Neural progenitor cell (in vitro differentiated cells): ENCODE data around the gene DHX9. TPM values are rescaled to one million over a fixed set of nuclear protein-coding genes. Genes with fewer than 3 reads are reported as not detected.

Experiments
- DNase-seq: peaks from one replicate; pipeline ENCODE4 v3.0.0-alpha.2; 2016; ENCODE audit warnings: low spot score
- H2AFZ ChIP-seq: fragments of 200-600 bp; sonication (generic); replicated peaks from 2 replicates; pipeline ENCODE4 v1.6.1; 2016; ENCODE audit warnings: antibody characterized with exemption
- H3F3A ChIP-seq: fragments of 200-600 bp; sonication (generic); 2 replicates; pipeline ENCODE4 v1.6.1; 2016; ENCODE audit warnings: antibody characterized with exemption, low read depth
- H3K27ac ChIP-seq: fragments of 200-600 bp; sonication (generic); 2 replicates; pipeline ENCODE4 v1.5.1; 2016; ENCODE audit warnings: mild to moderate bottlenecking
- H3K27me3 ChIP-seq: fragments of 200-600 bp; sonication (generic); 2 replicates; pipeline ENCODE4 v1.6.1; 2016; ENCODE audit warnings: mild to moderate bottlenecking, moderate library complexity
- H3K36me3 ChIP-seq: fragments of 200-600 bp; sonication (generic); 2 replicates; pipeline ENCODE4 v1.5.1; 2016
- H3K4me1 ChIP-seq: fragments of 200-600 bp; sonication (generic); 2 replicates; pipeline ENCODE4 v1.6.1; 2016; ENCODE audit warnings: mixed run types
- H3K4me2 ChIP-seq: fragments of 200-600 bp; sonication (generic); 2 replicates; pipeline ENCODE4 v1.6.1; 2016
- H3K4me3 ChIP-seq: fragments of 200-600 bp; sonication (generic); 2 replicates; pipeline ENCODE4 v1.5.1; 2016
- H3K79me2 ChIP-seq: fragments of 200-600 bp; sonication (generic); 2 replicates; pipeline ENCODE4 v1.6.1; 2016; ENCODE audit warnings: low read depth
- H3K9ac ChIP-seq: fragments of 200-600 bp; sonication (generic); 2 replicates; pipeline ENCODE4 v1.6.1; 2016
- H3K9me3 ChIP-seq: fragments of 200-600 bp; sonication (generic); 2 replicates; pipeline ENCODE4 v1.5.1; 2016; ENCODE audit warnings: low read depth
- H4K20me1 ChIP-seq: fragments of 200-600 bp; sonication (generic); 2 replicates; pipeline ENCODE4 v1.6.1; 2016; ENCODE audit warnings: low read depth
- H3K27ac Mint-ChIP-seq: 3 replicates; pipeline ENCODE4 v1.8.0; 2021; ENCODE audit warnings: mixed read lengths
- H3K27me3 Mint-ChIP-seq: 2 replicates; pipeline ENCODE4 v1.8.0; 2022; ENCODE audit warnings: low read depth, mild to moderate bottlenecking, inconsistent platforms, moderate library complexity, mixed read lengths; ENCODE audit not compliant: insufficient read depth
- H3K36me3 Mint-ChIP-seq: 3 replicates; pipeline ENCODE4 v1.8.0; 2021; ENCODE audit warnings: mixed read lengths
- H3K4me1 Mint-ChIP-seq: 3 replicates; pipeline ENCODE4 v1.8.0; 2021; ENCODE audit warnings: mixed read lengths
- H3K4me3 Mint-ChIP-seq: 3 replicates; pipeline ENCODE4 v1.8.0; 2021; ENCODE audit warnings: mild to moderate bottlenecking, moderate library complexity, mixed read lengths
- H3K9me3 Mint-ChIP-seq: 3 replicates; pipeline ENCODE4 v1.8.0; 2020; ENCODE audit warnings: mixed read lengths
- EZH2 ChIP-seq: fragments of 200-600 bp; sonication (generic); IDR thresholded peaks from 2 replicates; pipeline ENCODE4 v1.6.1; 2017; ENCODE audit warnings: antibody characterized with exemption, mild to moderate bottlenecking, moderate library complexity
- EZH2phosphoT487 ChIP-seq: fragments of 200-600 bp; sonication (generic); IDR thresholded peaks from 2 replicates; pipeline ENCODE4 v1.6.1; 2017; ENCODE audit warnings: antibody characterized with exemption
- total RNA-seq: library from RNA; depleted of rRNA; stranded (reverse); fragments of >200 nt; gene quantifications from 2 replicates; pipeline ENCODE4 v1.2.3, GENCODE V29; 2015; ENCODE audit warnings: low replicate concordance
- TF ChIP-seq, protein P1 (sequence below): fragments of 200-600 bp; sonication (generic); IDR thresholded peaks from 2 replicates; pipeline ENCODE4 v1.5.1; 2017; ENCODE audit warnings: antibody characterized with exemption, mild to moderate bottlenecking

The DHX9 gene
- total RNA-seq, 1 donor from 2014 or later, result 400 TPM

DNA sequence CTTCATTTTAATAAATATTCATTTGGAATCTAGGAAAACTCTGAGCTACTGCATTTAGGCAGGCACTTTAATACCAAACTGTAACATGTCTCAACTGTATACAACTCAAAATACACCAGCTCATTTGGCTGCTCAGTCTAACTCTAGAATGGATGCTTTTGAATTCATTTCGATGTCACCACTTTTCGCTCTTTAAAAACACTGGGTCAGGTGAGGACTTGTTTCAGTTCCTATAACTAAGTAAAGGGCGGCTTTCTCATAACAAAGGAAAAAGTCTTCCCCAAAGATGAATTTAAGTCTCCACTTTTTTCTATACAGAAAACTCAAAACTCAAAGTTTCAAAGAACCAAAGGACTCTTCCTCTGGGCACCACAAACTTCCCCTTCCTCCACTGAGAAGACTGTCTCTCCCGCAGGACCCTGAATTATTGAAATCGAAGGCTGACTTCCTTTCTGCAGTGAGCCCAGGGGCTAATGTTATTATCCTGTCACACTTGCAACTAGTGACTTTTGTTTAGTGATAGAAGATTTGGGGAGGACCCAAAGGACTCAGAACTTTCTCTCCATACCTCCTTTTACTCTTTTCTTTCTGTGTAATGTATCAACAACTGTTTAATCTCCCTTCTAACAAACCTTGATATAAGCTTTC is 9.7 kb upstream of the DHX9 start:
- H3F3A ChIP-seq, result no peaks in the 10 kb centered on the region
- H2AFZ ChIP-seq, result no peak overlapping the region
- H3K9ac ChIP-seq, result no peak overlapping the region
- H3K79me2 ChIP-seq, result no peaks in the 10 kb centered on the region
- H3K36me3 ChIP-seq, result no peaks in the 10 kb centered on the region
- H3K4me1 ChIP-seq, result no peaks in the 10 kb centered on the region
- no peaks in the 10 kb centered on the region for H3K27me3 ChIP-seq
- no peak for DNase-seq
- no peak overlapping the region for H3K27ac ChIP-seq
- H3K36me3 Mint-ChIP-seq, result no peaks in the 10 kb centered on the region
- no peak for TF ChIP-seq EZH2phosphoT487
- no peak for TF ChIP-seq EZH2
- TF ChIP-seq, protein P1, sequence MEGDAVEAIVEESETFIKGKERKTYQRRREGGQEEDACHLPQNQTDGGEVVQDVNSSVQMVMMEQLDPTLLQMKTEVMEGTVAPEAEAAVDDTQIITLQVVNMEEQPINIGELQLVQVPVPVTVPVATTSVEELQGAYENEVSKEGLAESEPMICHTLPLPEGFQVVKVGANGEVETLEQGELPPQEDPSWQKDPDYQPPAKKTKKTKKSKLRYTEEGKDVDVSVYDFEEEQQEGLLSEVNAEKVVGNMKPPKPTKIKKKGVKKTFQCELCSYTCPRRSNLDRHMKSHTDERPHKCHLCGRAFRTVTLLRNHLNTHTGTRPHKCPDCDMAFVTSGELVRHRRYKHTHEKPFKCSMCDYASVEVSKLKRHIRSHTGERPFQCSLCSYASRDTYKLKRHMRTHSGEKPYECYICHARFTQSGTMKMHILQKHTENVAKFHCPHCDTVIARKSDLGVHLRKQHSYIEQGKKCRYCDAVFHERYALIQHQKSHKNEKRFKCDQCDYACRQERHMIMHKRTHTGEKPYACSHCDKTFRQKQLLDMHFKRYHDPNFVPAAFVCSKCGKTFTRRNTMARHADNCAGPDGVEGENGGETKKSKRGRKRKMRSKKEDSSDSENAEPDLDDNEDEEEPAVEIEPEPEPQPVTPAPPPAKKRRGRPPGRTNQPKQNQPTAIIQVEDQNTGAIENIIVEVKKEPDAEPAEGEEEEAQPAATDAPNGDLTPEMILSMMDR, result no peak
- H3K27me3 Mint-ChIP-seq, result no peaks in the 10 kb centered on the region
- H3K4me2 ChIP-seq, result no peak overlapping the region
- H3K9me3 ChIP-seq, result no peaks in the 10 kb centered on the region
- peaks cover 17% of the 10 kb centered on the region for H3K4me1 Mint-ChIP-seq
- H3K4me3 ChIP-seq, result no peak overlapping the region
- no peaks in the 10 kb centered on the region for H3K9me3 Mint-ChIP-seq
- H3K27ac Mint-ChIP-seq, result no peak overlapping the region
- H4K20me1 ChIP-seq, result no peaks in the 10 kb centered on the region
- H3K4me3 Mint-ChIP-seq, result no peak overlapping the region

DNA sequence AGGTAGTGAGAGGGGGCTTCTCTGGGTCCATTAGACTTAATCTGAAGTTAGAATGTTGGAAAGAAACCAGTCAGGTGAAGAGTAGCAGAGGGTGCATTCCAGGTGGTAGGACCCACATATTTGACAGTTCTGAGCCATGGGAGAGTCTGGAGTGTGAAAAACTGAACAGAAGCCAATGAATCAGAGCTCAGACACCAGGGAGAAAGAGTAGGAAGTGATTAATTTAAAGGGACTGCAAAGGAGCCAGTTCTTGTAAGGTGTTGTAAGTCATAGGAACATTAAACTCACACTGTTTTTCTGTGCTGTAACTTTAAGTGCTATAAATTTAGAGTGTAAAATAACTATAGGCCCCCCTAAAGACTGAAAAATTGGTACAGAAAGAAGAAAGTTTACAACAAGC is 5.9 kb upstream of the DHX9 start:
- Mint-ChIP-seq H3K27me3 (no peaks in the 10 kb centered on the region), H3K27ac (no peak overlapping the region), H3K9me3 (no peaks in the 10 kb centered on the region), H3K36me3 (peaks cover 4% of the 10 kb centered on the region), H3K4me3 (no peak overlapping the region), H3K4me1 (peaks cover 22% of the 10 kb centered on the region)
- Histone ChIP-seq H4K20me1 (no peaks in the 10 kb centered on the region), H3F3A (no peaks in the 10 kb centered on the region), H3K9me3 (no peaks in the 10 kb centered on the region), H3K4me3 (no peak overlapping the region), H3K27ac (no peak overlapping the region), H3K4me2 (no peak overlapping the region), H3K4me1 (no peaks in the 10 kb centered on the region), H3K79me2 (no peaks in the 10 kb centered on the region), H3K36me3 (no peaks in the 10 kb centered on the region), H3K27me3 (no peaks in the 10 kb centered on the region), H3K9ac (no peak overlapping the region), H2AFZ (no peak overlapping the region)
- DNase-seq, result no peak
- TF ChIP-seq, protein P1, result no peak
- TF ChIP-seq EZH2 (no peak), EZH2phosphoT487 (no peak)

- no peak for DNase-seq
- no peak overlapping the region for H2AFZ ChIP-seq
- peaks cover 1% of the 10 kb centered on the region for H3K79me2 ChIP-seq
- no peaks in the 10 kb centered on the region for H3K27me3 ChIP-seq
- Mint-ChIP-seq H3K4me1 (peaks cover 21% of the 10 kb centered on the region), H3K27ac (peak overlapping the region; percentile 11), H3K4me3 (no peak overlapping the region), H3K9me3 (no peaks in the 10 kb centered on the region), H3K27me3 (peaks cover 2% of the 10 kb centered on the region), H3K36me3 (peaks cover 6% of the 10 kb centered on the region)
- H3F3A ChIP-seq, result peaks cover 7% of the 10 kb centered on the region
- TF ChIP-seq, protein P1, result no peak
- TF ChIP-seq EZH2 (no peak), EZH2phosphoT487 (no peak)
- H3K4me3 ChIP-seq, result no peak overlapping the region
- no peaks in the 10 kb centered on the region for H3K9me3 ChIP-seq
- H3K4me2 ChIP-seq, result no peak overlapping the region
- no peak overlapping the region for H3K27ac ChIP-seq
- H3K4me1 ChIP-seq, result no peaks in the 10 kb centered on the region
- no peaks in the 10 kb centered on the region for H4K20me1 ChIP-seq
- no peak overlapping the region for H3K9ac ChIP-seq
- no peaks in the 10 kb centered on the region for H3K36me3 ChIP-seq
Observed at GRCh38 chr1:182834326-182834725, 4.8 kb upstream of the DHX9 start.
